Activated naive CD4-positive, alpha-beta T cell treated with anti-CD3 and anti-CD28 coated beads, Interleukin-2, amount 10 ng/mL, durations not matched to agents 5 hours and 36 hours (primary cell): ENCODE results near the gene FAM193B. TPM values are rescaled to one million over a fixed set of nuclear protein-coding genes. Genes with fewer than 3 reads are reported as not detected.

Experiments
- total RNA-seq, 2 experiments: library from RNA; stranded (reverse); gene quantifications; one replicate each; pipeline ENCODE4 v1.2.3, GENCODE V29; 2021

FAM193B gene
- 100 to 1,000 TPM; 109 to 112 TPM for total RNA-seq

GRCh38 chr5:177554474-177555111 is at the start of gene FAM193B:
Gene FAM193B, minus strand, starts transcription at chr5:177554563. Its CDS starts 105 bp downstream, at chr5:177554458.

GRCh38 chr5:177599731-177600507 is 45.6 kb upstream of the FAM193B start, which contains the start of gene B4GALT7:
Gene B4GALT7, plus strand, starts transcription at chr5:177600132. Its CDS starts 79 bp downstream, at chr5:177600211.

GRCh38 chr5:177592010-177592834 is 37.9 kb upstream of the FAM193B start, which contains the start of gene TMED9:
Gene TMED9, plus strand, starts transcription at chr5:177592203. Its CDS starts 12 bp downstream, at chr5:177592215.

GRCh38 chr5:177516601-177517568 is 37.5 kb downstream of the FAM193B start, which contains the start of gene DDX41:
Gene DDX41, minus strand, starts transcription at chr5:177516961. Its CDS starts 16 bp downstream, at chr5:177516945.

GRCh38 chr5:177509381-177509951 is 44.9 kb downstream of the FAM193B start, which contains the start of gene DOK3:
Gene DOK3, minus strand, starts transcription at chr5:177509826. Its CDS starts 286 bp downstream, at chr5:177509540.

GRCh38 chr5:177497292-177498012 is 56.9 kb downstream of the FAM193B start, which contains the start of gene PDLIM7:
Gene PDLIM7, minus strand, starts transcription at chr5:177497604. Its CDS starts 1,092 bp downstream, at chr5:177496512.

GRCh38 chr5:177473443-177474001 is 80.8 kb downstream of the FAM193B start, which contains the start of gene DBN1:
Gene DBN1, minus strand, starts transcription at chr5:177473634. Its CDS starts 113 bp downstream, at chr5:177473521.

Other genes starting within 250 kb of the FAM193B start
- gene MXD3, start 242.7 kb downstream of the FAM193B start, total RNA-seq: 10 to 100 TPM; 72.1 to 73.2 TPM
- gene LMAN2, start 202.9 kb downstream of the FAM193B start, total RNA-seq: 100 to 1,000 TPM; 103 to 109 TPM
- 100 to 1,000 TPM; 118 to 121 TPM for gene RGS14, start 196.6 kb downstream of the FAM193B start, total RNA-seq
- under 1 TPM; 0.38 to 0.43 TPM for gene SLC34A1, start 170.1 kb downstream of the FAM193B start, total RNA-seq
- not detected for gene PFN3, start 153.9 kb downstream of the FAM193B start, total RNA-seq
- under 1 TPM; 0.68 to 0.70 TPM for gene F12, start 145.0 kb downstream of the FAM193B start, total RNA-seq
- gene GRK6, start 127.9 kb downstream of the FAM193B start, total RNA-seq: 100 to 1,000 TPM; 246 to 250 TPM
- 1 to 10 TPM; 8.4 to 8.7 TPM for gene PRR7, start 107.7 kb downstream of the FAM193B start, total RNA-seq
- gene DBN1, start 80.9 kb downstream of the FAM193B start, total RNA-seq: 1 to 10 TPM; 4.7 to 5.0 TPM
- 10 to 100 TPM; 26.6 to 27.3 TPM for gene PDLIM7, start 57.0 kb downstream of the FAM193B start, total RNA-seq
- gene DOK3, start 44.7 kb downstream of the FAM193B start, total RNA-seq: 1 to 10 TPM; 2.1 to 3.3 TPM
- gene DDX41, start 37.6 kb downstream of the FAM193B start, total RNA-seq: 100 to 1,000 TPM in 1 of 2 experiments, 10 to 100 TPM in 1; 98.2 to 101 TPM
- 100 to 1,000 TPM; 102 to 109 TPM for gene TMED9, start 37.6 kb upstream of the FAM193B start, total RNA-seq
- gene B4GALT7, start 45.6 kb upstream of the FAM193B start, total RNA-seq: 10 to 100 TPM; 23.5 to 25.2 TPM
- 10 to 100 TPM; 40.4 to 42.8 TPM for gene FAM153A, start 228.3 kb upstream of the FAM193B start, total RNA-seq